Measurements from ENCODE around the gene CARM1.
"Not testable (repeated sequence)": the region's sequence is repeated elsewhere in the genome, so short reads cannot be mapped to it uniquely, and the experiment has no call there.

CARM1 gene

DNA sequence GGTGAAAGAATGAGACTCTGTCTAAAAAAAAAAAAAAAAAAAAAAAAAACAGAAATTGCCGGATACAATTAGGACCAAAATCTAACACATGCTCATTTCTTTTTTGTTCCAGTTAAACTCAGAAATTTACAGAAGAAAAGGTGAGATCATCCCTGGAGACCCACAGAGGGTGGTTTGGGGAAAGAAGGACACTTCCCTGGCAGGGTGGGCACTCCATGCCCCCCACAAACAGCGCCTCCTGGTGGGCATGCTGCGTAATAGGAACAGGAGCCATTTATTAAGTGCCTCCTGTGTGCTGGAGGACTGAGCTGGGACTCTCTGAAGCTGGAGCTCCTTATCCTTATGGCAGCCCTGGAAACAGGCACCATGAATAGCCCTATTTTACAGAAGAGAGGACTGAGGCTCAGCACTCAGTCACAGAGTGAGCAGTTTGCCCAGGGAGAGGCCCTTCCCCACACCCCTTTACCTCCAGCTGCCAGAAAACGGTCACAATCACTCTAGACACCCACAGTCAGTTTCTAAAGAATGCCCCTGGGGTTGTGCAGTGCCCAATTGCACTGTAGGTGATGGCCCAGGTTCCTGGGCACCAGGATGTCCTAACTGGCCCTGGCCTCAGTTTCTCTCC lies 13.0 kb upstream of the CARM1 start:
- no peak overlapping the region for H3K4me3 ChIP-seq (ENCODE audit: low read length)
- no peak for TF ChIP-seq ZNF274 (IDR thresholded peaks at IDR 0.05; ENCODE audit: low read depth, low read length)

DNA sequence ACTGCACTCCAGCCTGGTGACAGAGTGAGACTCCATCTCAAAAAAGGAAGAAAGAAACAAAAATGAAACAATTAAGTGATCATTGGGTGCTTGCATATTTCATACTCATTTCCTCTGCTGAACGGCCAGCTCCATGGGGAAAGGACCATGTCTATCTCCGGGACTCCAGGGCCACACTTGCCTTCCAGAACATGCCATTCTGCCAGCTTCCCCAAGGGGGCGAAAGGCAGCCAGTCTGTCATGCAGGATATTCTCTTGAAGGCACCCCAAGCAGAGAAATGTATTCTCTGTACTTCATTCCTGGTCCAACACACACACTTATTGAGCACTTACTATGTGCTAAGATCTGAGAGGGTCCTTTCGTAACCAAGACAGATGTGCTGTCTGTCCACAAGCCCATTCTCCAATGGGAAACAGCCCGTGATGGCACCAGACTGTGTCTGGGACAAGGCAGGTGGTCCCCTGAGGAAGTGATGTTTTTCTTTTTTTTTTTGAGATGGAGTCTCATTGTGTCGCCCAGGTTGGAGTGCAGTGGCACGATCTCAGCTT lies 10.2 kb upstream of the CARM1 start:
- no peak overlapping the region for H3K4me3 ChIP-seq (ENCODE audit: low read length)
- TF ChIP-seq ZNF274 (IDR thresholded peaks at IDR 0.05; ENCODE audit: low read depth, low read length), result no peak

DNA sequence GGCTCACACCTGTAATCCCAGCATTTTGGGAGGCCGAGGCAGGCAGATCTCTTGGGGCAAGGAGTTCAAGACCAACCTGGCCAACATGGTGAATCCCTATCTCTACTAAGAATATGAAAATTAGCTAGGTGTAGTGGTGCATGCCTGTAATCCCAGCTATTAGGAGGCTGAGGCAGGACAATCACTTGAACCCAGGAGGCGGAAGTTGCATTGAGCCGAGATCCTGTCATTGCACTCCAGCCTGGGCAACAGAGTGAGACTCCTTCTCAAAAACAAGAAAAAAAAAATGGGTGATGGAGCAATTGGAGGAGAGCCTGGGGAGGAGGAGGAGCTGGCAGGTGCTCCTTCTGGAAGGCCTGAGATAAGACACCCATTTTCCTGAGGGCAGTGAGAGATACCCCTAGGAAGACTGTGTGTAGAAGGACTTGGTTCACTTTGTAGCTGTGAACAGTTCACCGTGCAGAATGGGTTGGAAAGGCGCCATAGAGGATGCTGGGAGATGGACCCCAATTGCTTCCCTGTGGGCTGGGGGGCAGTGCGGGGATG lies 8.7 kb upstream of the CARM1 start:
- no peak for TF ChIP-seq ZNF274 (IDR thresholded peaks at IDR 0.05; ENCODE audit: low read depth, low read length)
- no peak overlapping the region for H3K4me3 ChIP-seq (ENCODE audit: low read length)

DNA sequence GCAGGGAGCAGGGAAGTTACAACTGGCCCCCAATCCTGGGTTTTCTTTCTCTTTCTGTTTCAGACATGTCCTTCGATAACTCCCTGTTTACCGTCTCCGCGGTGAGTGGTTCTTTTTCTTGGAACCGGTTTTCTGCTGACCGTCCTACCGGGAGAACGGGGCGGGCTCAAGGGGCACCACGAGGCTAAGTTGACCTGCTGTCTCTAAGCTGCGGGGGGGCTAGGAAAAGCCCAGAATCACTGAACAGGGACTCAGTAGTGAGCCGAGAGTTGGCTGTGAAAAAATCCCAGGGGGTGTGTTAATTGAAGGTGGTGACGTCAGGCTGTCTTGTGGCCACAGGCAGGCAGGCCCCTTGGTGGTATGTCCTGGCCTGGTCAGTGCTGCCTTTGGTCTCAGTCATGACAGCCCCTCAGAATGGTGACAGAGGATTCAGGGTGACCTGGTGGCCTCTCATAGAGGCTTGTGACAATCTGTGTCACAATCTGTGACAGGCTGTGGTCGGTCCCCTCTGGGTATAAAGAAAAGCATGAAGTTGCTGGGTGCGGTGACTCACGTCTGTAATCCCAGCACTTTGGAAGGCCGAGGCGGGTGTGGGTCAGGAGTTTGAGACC lies 8.1 kb upstream of the CARM1 start:
- no peak overlapping the region for H3K4me3 ChIP-seq (ENCODE audit: low read length)
- no peak for TF ChIP-seq ZNF274 (IDR thresholded peaks at IDR 0.05; ENCODE audit: low read depth, low read length)

DNA sequence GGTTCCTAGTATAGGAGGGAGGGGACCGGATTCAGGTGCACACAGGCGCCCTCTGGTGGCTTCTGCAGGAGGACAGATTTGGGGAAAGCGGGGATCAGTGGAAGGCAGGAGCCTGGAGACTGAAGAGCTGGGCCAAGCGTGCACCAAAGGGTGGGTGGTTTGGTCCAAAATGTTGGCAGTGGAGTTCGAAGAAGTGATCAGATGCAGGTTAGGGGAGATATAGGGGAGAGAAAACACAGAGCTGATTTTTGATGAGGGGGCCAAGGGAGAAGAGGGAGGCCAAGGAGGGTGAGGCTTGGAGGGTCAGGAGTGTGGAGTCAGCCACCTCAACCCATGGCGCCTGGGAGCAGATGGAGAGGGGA lies 6.8 kb upstream of the CARM1 start:
- no peak for TF ChIP-seq ZNF274 (IDR thresholded peaks at IDR 0.05; ENCODE audit: low read depth, low read length)
- no peak overlapping the region for H3K4me3 ChIP-seq (ENCODE audit: low read length)

DNA sequence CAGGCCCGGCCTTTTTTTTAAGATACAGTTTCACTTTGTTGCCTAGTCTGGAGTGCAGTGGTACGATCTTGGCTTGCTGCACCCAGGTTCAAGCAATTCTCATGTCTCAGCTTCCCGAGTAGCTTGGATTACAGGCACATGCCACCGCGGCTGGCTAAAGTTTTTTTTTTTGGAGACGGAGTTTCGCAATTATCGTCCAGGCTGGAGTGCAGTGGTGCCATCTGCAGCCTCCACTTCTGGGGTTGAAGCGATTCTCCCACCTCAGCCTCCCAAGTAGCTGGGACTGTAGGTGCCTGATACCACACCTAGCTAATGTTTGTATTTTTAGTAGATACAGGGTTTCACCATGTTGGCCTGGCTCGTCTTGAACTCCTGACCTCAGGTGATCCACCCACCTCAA lies 4.9 kb upstream of the CARM1 start:
- TF ChIP-seq ZNF274 (IDR thresholded peaks at IDR 0.05; ENCODE audit: low read depth, low read length), result no peak
- no peak overlapping the region for H3K4me3 ChIP-seq (ENCODE audit: low read length)

DNA sequence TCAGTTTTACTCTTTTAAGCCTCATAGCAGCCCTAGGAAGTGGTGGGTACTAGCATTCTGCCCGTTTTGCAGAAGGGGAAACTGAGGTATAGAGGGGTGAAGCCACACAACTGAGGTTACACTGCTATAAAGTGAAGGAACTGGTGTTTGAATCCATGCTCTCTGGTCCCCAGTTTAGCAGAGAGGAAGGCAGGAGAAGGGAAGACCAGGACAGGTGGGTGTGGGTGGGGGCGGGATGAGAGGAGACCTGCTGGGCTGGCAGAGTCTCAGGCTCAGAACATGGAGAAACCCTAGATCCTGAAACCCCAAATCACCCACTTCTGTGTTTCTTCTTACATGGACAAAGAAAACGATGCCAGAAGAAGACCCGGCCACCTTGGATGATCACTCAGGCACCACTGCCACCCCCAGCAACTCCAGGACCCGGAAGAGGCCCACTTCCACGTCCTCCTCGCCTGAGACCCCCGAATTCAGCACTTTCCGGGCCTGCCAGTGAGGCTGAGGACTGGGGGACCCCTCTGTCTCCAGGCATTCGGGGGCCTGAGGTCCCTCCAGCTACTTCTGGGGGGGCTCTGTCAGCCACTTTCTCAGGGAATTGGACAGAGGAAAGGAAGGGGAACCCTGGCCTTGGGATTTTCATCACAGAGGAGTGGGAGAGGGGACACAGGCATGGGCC lies 2.3 kb upstream of the CARM1 start:
- no peak for TF ChIP-seq ZNF274 (IDR thresholded peaks at IDR 0.05; ENCODE audit: low read depth, low read length)

DNA sequence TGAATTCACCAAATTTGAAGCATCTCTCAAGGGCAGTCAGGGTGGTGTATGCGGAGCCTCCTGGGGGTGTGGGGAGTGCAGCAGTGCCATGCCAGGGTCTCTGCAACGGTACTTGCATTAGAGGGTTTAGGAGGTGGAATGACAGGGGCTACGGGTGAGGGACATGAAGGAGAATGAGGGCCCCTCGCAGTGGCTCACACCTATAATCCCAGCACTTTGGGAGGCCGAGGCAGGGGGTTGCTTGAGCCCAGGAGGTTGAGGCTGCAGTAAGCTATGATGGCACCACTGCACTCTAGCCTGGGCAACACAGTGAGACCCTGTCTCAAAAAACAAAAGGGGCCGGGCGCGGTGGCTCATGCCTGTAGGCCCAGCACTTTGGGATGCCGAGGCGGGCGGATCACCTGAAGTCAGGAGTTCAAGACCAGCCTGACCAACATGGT lies 1.5 kb upstream of the CARM1 start:
- not testable (repeated sequence) for H3K4me3 ChIP-seq (ENCODE audit: low read length)

More for the DNA sequence above, 2.3 kb upstream of the CARM1 start:
- H3K4me3 ChIP-seq (ENCODE audit: low read length), result peak overlapping the region; percentile 65; the same call in 1 of the 2 replicates

DNA sequence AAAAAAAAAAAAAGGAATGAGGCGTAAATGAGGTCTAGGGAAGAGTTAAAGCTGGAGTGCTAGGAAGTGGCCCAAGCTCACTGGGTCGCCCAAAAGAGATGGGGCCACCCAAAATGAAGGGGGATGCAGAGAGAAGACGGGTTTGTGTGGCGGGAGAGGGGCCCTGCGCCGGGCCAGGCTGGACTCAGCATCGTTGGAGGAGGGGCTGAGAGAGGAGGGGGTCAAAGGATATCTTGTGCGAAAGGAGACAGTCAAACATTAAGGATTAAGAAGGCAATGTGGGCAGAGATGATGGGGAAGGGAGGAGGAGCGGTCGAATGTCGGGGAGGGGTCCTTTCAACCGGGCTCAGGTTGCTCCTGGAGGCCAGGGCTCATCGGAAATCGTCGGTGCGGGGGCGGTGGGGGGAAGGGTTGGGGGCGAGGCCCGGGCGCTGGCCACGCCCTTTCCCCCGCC lies 825 bp upstream of the CARM1 start:
- peak overlapping the region; percentile 48; the same call in 1 of the 2 replicates for H3K4me3 ChIP-seq (ENCODE audit: low read length)
- TF ChIP-seq ZNF274 (IDR thresholded peaks at IDR 0.05; ENCODE audit: low read depth, low read length), result no peak

DNA sequence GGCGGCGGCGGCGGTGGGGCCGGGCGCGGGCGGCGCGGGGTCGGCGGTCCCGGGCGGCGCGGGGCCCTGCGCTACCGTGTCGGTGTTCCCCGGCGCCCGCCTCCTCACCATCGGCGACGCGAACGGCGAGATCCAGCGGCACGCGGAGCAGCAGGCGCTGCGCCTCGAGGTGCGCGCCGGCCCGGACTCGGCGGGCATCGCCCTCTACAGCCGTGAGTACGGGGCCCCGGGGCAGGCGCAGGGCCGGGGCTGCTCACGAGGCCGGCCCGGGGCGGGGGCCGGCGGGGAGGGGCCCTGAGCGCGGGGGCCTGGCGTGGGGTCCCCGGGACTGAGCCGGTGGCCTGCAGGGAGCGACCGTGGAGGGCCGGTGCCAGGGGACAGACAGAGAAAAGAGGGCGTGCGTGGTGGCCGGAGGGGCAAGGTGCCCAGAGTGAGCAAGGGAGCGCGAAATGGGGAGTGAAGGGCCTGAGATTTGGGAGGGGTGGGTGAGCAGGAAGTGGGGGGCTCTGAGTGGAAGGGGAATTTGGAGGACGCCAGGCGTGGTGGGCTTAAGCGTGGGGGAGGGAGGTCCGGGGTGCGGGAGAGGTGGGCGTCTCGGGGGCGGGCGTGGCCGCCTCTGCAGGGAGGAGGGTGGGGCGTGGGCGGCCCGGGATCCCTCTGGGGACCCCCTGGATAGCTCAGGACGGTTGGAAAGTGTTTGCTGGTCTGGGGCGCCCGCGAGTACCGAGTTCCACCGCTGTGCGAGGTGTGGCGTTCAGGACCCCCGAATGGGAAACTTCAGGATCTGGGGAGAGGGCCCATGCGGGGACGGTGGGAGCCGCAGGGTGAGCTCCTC lies 575 bp downstream of the CARM1 start:
- TF ChIP-seq ZNF274 (IDR thresholded peaks at IDR 0.05; ENCODE audit: low read depth, low read length), result no peak
- peak overlapping the region; percentile 86 for H3K4me3 ChIP-seq (ENCODE audit: low read length)

DNA sequence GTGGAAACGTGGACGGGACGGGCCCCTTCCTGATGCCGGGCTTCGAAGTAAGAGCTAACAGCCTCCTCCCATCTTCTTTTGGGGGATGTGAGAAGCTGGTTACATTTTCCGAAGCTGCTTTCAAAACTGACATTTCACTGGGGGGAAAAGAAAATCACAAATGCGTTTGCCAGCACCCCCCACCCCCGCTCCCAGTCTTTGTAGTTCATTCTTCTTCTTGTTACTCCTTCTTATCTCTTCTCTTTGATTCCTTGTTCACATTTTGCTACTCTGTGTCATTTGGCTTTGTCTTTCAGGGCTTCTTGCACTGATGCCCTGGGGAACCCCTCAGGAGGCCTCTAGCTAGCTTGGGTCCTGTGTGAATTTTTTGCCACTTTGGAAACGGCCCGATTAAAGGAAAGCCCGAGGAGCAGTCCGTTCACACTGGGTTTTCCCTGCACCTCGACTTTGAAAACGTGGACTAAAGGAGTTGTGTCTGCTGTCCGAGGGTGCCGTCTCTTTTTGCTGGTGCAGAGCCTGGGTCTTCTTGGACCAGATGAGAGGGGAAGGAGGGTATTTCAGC lies 1.3 kb downstream of the CARM1 start:
- H3K4me3 ChIP-seq (ENCODE audit: low read length), result peak overlapping the region; percentile 86
- no peak for TF ChIP-seq ZNF274 (IDR thresholded peaks at IDR 0.05; ENCODE audit: low read depth, low read length)

DNA sequence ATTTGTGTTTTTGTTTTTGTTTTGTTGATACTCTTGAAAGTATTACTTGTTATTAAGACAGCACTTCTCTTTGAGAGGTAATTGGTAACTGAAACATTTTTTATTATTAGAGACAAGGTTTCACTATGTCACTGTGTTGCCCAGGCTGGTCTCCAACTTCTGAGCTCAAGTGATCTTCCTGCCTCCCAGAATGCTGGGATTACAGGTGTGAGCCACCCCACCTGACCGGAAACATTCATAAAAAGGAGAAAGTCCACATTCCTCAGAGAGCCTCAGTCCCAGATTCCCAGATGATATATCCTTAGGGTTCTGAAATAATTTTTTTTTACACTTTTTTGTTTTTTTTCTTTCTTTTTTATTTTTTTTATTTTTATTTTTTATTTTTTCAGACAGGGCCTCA lies 2.7 kb downstream of the CARM1 start:
- 0 out of 2 replicates have a peak overlapping the region, but pooled peaks have one; percentile 7 for H3K4me3 ChIP-seq (ENCODE audit: low read length)
- no peak for TF ChIP-seq ZNF274 (IDR thresholded peaks at IDR 0.05; ENCODE audit: low read depth, low read length)

DNA sequence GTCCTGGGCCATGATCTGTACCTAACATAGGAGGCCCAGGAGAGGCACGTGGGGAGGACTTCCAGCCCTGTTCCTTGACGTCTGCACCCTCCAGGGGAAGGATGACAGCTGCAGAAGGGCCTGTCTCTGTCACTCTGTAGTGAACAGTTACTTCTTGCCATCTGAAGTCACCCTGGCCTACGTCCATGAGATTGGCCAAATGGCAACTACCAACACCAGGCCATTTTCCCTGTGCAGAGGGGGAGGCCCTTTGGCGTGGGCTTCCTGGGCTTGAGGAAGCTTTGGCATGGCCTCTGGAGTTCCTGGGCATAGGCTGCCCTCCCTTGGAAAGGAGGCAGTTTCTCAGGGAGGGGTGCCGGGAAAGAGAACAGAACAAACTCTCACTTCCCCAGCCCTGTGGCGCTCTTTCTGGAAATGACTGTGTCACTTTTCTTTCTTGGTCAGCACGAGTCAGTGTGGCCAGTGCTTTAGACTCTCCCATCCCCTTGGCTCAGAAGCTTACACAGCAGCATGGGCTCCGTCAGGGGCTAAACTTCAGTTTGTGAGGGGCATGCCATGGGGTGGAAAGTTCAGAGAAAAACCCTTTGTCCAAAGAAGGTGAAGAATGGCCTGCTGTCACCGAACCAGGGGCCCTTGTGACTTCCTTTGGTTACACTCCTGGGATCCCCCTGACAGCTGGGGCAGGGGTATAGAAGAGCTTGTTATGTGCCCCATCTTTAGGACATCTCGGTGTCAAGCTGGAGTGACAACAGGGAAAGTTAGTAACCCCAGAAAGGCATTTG lies 5.3 kb downstream of the CARM1 start:
- TF ChIP-seq ZNF274 (IDR thresholded peaks at IDR 0.05; ENCODE audit: low read depth, low read length), result no peak
- H3K4me3 ChIP-seq (ENCODE audit: low read length), result peak overlapping the region; percentile 11; the same call in 1 of the 2 replicates

DNA sequence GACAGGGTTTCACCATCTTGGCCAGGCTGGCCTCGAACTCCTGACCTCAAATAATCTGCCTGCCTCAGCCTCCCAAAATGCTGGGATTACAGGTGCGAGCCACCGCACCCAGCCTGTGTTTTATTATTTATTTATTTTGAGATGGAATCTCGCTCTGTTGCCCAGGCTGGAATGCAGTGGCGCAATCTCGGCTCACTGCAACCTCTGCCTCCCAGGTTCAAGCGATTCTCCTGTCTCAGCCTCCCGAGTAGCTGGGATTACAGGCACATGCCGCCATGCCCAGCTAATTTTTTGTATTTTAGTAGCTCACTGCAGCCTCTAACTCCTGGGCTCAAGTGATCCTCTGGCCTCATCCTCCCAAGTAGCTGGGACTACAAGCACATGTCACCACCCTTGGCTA lies 6.3 kb downstream of the CARM1 start:
- not testable (repeated sequence) for H3K4me3 ChIP-seq (ENCODE audit: low read length)
